ENCODE data around the gene HOXC10.

Gene HOXC10

DNA sequence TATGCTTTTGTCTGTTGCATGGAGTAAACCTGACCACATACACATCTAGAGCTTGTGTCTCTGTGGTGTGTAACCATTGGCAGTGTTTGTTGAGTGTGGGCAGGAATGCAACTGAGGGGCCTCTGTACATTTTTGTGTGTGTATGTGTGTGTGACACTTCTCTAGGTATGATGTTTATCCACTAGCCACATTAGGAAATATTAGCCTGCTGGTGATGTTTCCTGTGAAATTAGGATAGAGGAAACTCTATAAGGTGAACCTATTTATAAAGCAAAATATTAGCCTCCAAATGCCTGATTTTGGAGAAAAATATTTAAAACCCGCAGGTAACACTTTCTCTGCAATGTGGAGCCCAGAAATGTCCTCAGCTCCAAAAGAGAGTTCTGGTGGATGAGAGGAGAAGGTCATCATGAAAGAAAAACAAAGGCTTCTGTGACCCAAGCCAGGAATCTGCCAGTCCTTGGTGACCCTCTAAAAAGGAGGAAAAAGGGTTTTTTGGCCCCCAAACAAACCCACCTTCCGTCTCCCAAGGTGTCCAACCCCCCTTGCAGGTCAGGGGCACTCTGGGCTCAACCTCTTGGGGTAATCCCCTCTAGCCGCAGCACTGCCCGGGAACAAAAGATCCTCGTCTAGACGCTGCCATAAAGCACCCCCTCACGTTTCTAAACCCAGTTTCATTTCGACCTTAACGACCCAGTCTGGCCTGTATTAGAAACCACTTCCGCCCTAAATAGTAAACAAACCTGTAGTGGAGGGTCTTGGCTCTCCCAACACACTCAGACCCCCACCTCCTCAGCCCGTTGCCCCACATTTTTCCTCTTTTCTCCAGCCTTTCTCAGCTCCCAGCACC lies 7.1 kb upstream of the HOXC10 start:
- no peak for DNase-seq (ENCODE audit: low read depth in 2 of 2)

DNA sequence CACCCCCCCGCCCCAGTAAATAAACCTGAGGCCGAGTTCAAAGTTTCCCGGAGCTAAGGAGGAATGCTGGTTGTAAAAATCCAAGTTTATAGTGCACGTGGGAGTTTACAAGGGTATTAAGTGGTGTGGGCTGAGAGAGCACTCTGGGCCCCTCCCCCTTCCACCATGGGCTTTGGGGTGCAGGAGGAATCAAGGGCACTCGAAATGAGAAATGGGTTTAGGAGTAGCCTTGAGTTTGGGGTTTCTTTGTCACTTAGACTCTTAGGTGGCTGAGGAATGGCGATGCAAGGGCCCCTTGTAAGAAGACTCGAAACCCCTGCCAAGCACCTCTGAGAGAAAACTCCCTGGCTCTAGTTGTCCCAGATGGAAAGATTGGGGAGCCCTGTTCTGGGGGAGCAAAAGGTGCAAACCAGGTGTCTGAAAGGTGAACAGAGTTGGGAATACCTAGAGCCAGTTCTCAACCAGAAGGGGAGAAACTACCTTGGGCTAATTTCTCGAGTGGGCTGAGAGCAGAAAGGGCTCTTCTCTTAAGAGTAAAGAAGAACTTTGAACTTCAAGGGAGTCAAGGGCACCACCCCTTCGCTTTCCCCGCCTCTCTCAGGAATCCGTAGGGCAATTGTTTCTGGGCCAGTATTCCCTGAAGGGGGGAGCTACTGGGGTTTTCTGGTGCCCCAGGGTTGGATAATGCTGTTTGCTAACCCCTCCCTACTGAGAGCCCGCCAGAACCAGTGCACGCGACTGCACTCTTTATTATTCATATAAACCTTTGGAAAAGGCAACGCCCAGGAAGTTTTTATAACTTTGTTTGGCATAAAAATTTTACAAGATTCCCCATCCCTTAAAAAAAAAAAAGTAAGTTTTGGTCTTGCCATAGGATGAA lies 6.2 kb upstream of the HOXC10 start:
- DNase-seq (ENCODE audit: low read depth in 2 of 2), result no peak

DNA sequence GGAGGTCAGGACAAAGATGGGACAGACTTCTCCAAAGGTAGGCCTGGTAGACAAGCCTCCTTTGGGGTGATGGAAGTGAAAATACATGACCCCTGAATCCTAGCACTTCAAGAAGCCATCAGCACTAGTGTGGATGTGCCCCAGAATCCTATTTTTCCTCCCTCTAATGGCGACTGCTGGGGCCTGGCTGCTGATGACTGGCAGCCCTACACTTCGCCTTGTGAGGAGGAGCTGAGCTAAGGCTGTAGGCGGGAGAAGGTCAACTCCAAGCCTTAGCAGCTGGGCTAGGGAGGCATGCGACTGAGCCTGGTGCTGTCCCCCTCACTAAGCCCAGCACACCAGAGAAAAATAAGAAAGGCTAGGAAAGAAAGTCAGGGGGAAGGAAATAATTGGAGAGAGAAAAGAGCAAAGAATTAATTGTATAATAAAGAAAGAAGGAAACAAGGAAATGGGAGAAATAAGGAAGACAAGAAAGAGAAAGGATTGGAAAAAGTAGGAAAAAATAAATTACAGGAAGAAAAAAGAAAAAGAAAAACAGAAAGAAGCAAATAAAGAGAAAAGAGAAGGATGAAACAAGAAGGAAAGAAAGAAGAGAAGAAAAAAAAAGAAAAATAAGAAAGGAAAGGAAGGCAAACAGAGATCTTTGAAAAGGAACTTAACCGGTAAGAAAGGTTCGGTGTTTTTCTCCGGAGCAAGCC lies 4.7 kb upstream of the HOXC10 start:
- DNase-seq (ENCODE audit: low read depth in 2 of 2), result no peak

DNA sequence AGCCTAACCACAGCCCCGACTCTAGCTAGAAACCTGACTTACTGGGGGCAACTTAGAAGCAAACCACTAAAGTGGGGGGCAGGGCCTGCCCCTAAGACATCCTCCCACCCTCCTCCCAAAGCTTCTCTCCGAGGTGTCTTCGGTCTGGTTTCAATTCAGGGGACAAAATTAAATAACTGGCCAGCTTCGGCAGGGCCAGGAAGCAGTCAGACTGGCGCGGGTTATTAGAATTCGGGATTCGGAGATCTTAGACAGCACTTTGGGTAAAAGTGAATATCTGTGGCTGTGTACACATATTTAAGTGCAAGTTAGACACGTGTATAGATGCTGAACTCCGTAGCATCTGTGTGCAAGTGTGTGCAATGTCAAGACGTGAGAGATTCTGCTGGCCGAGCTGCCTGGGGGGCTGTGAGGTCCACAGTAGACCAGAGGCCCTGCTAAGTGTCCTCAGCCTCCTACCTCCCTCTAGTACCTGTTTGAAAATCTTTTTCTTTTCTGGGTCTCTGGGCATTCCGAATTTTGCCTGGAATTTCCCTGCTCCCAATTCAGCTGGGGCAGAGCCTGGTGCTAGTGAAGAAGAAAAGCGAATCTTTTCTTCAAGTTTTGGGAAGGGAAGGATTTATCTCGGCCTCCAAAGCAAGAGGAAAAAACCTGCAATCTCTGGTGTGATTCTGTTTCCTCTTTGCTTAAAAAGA lies 4.0 kb upstream of the HOXC10 start:
- no peak for DNase-seq (ENCODE audit: low read depth in 2 of 2)

DNA sequence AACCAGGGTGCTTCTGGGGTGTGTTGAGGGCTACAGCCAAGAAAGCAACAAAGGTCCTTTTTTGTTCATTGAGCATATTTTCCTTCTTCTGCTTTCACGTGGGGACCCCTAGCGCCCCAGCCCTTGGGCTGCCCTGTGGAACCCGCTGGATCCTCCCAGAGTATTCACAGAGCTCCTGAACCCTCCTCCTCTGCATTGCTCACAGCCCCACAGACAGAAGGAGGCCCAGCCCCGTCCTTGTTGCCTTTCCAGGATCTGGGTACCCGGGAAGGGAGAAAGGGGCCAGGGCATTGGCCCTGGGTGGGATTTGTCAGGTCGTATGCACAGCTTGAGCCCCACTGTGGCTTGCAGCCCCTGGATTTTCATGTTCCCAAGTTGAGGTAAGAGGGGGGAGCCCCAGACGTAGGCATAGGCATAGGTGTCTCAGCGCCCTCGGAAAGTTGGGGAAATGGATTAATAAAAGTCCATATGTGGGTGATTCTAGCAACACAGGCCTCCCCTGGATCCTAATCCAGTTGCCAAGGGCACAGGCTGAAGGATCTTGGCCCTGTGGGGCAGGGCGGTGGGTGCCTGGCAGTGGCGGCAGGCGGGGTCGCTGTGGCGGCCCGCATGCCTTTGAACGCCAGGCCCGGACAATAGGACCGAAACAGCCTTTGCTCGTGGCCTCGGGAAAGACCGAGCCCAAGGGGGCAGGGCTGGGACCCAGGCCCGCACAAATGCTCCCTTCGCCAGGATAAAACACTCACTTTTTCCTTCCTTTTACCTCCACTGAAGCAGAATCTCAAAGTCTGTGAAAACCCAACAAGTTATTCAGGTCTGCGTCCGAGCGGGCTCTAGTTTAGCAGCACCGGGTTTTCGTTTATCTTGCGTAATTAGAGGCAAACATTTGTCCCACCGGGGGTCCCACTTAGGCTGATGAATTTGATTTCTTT lies 3.0 kb upstream of the HOXC10 start:
- DNase-seq (ENCODE audit: low read depth in 2 of 2), result no peak

DNA sequence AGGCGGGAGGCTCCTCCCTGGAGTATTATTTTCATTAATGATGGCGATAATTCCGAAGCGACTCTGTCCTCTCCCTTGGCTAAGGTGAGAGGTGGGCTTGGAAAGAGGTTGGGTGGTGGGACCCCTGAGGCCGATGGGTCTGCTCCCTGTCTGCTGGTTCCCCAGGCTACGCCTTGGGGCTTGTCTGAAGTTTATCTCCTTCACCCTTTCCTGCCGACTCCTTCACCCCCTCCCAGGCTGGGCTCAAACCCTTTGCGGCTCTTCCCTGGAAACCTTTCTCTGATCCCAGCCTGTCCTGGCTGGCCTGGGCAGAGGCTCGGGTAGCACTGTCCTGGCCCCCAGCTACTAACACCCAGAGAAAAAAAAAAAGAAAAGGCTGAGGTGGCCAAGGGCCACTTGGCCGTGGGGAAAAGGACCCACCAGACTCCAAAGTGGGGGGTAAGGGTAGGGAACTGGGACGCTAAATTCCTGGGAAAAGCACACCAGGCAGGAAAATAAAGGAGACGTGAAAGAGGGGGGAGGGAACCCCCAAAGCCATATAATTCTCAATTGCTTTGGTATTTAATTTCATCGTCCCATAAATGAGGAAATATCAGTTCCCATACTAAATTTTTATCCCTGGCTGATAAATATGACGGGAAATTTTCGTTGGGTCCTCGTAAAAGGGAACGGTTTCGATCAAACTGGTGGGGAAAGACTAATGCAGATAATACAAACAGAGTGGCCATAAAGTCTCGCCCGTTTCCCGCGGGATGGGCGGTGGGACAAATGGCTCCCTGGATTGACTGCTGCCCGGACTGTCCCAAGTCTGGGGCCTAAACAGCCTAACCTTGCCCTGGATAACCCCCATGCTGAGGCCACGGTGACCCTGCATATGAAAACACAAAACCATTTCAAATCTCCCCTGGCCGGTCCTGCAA lies 2.0 kb upstream of the HOXC10 start:
- no peak for DNase-seq (ENCODE audit: low read depth in 2 of 2)

DNA sequence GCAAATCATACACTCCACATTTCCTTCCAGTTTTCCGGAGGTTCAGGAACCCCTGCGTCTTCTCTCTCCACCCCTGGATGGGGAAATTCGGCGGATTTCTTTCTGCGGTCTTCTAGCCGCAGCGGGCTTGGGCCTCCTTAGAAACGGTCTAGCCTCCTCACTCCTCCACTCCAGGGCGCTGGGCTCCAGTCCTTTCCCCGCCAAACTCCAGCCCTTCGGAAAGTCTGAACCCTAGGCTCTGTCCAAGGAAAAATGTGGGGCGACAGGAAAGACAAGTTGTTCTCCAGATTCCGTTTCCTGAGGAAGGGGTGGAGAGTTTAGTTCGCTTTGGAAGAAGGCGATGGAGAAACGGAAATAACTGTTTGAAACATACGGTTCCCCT lies 1.4 kb upstream of the HOXC10 start:
- DNase-seq (ENCODE audit: low read depth in 2 of 2), result no peak

DNA sequence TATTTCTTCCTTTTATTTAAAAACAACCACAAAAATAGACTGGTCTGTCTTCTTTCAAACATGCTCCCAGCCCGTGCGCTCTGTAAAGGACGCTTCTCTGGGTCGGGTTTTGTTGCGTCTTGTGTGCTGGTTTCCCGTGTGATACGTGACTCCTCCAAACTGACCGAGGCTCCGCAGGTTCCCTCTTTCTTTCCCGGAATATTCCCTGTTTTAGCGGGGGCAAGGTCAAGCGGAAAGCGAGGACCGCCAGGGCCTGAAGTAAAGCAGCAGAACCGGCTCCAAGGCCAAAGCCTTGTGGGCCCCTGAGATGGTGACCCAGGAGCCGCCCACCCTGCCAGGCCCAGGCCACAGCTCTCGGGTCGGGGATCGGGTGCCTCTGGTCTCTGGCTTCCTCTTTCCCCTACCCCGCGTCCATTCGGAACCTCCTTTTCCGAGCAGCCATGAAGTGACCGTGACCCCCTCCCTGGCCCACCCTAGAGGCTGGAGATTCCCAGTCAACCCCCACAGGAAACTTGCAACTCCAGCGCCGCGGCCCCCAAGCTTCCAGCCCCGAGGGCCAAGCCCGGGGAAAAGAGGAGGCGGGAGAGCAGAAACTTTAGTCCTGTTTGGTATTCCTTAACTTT lies 885 bp upstream of the HOXC10 start:
- DNase-seq (ENCODE audit: low read depth in 2 of 2), result no peak

DNA sequence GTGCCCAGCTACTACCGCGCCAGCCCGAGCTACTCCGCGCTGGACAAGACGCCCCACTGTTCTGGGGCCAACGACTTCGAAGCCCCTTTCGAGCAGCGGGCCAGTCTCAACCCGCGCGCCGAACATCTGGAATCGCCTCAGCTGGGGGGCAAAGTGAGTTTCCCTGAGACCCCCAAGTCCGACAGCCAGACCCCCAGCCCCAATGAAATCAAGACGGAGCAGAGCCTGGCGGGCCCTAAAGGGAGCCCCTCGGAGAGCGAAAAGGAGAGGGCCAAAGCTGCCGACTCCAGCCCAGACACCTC lies 697 bp downstream of the HOXC10 start:
- DNase-seq (ENCODE audit: low read depth in 2 of 2), result no peak

DNA sequence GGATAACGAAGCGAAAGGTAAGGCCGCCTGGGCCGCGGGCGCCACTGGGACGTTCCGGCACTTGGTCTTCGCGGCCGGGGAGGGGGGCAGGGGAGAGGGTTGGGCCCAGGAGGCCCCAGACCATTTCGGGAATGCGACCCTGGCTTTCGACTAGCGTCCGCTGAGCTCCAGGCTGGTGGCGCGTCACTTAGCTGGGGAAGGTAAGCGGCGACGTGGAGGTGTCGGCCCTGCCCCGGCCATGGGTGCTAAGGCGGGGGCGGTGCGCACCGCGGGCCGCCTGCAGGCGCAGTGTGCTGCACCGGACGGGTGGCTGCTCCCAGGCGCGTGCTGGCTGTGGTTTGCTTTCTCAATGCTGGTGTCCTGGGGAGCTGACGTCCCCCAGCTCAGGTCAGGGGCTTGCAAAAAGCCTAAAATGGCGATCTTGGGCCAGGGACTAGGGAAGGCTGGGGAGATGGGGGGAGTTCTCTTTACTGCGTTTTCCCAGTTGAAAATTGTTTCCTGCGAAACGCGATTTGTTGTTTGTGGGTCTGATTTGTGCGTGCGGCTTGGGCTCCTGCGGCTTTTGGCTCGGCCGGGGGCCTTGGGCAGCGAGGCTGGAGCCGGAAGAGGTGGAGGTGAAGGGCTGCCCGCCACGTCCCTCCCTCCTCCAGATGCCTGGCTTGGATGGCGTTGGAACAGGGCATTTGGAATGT lies 1.2 kb downstream of the HOXC10 start:
- DNase-seq (ENCODE audit: low read depth in 2 of 2), result no peak

DNA sequence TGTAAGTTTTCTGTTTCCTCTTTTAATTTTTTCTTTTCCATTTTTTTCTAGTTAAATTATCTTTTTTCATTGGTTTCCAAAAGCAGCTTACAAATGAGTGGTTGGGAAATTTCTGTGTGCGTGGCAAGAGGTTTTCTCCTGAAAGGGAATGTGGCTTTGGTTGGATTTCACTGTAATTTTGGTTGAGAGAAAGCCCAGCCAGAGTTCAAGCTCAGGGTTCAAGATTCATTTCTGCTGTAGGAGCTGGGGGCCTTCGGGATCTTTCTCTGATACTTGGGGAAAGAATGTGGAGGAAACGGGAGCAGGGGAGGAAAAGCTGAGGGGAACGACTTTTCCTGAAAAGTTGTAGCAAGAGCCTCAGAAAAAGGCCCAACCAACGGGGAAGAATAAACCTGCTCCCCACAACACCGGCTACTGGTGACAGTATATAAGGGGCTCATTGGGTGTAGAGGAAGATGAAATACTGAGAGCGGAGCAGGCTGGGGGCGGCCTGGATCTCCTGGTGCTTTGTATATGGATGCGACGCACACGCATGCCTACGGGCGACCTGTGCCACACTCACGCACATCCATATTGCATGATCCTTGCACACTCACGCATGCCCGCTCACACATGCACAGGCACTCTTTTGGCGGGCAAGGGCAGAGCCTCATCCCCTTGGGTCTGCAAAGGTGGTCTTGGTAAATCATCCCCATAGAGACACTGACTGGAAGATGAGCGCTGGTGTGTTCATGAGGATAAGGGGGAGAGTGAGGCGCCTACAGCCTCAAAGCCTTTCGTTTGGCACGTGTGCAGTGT lies 1.9 kb downstream of the HOXC10 start:
- no peak for DNase-seq (ENCODE audit: low read depth in 2 of 2)

DNA sequence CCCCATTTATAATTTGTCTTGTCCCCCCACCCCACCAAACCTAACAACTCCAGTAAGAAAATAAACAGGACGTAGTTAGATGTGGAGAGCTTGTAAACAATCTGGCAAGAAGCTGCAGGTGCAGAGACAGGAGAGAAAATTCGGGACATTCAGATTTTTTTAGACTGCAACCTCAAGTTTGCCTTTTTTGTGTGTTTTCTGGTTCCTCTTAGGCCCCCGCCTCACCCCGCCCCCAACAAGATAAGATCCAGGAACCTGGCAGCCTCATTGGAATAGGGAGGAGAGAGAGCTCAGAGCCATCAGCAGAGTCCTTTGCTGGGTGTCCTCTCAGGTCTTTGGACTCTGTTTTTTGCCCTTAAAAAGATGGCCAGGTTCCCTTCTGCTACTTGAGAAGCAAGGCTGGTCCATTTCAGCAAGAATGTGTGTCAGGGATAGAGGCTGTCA lies 2.9 kb downstream of the HOXC10 start:
- no peak for DNase-seq (ENCODE audit: low read depth in 2 of 2)

DNA sequence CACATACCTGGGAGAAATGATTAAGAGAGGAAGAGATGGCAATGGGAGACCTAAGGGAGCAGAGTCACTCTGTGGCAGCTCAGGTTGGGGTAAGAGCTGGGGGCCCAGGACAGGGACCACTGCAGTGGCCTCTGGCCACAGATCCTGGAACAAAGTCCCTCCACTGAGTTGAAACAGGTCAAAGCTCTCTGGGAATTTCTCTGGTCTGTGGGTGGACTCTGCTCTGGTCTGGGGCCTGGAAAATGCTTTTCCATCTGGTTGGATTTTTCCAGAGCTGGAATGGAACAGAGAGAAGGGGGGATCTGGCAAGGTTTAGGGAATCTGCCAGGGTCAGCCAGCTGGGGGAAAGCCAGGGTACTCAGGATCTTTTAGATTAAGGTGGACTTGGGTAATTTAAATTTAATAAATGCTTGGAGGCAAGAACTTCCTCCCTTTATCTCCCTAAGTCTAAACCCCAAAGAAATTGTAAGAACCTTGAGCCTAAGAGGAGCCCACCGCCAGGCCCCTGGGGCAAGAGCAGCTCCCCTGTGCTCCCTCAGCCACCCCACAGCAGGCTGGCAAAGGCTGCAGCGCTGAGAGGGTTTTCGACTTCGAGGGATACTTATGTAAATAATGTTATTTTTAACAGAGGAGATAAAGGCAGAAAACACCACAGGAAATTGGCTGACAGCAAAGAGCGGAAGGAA lies 3.7 kb downstream of the HOXC10 start:
- no peak for DNase-seq (ENCODE audit: low read depth in 2 of 2)

DNA sequence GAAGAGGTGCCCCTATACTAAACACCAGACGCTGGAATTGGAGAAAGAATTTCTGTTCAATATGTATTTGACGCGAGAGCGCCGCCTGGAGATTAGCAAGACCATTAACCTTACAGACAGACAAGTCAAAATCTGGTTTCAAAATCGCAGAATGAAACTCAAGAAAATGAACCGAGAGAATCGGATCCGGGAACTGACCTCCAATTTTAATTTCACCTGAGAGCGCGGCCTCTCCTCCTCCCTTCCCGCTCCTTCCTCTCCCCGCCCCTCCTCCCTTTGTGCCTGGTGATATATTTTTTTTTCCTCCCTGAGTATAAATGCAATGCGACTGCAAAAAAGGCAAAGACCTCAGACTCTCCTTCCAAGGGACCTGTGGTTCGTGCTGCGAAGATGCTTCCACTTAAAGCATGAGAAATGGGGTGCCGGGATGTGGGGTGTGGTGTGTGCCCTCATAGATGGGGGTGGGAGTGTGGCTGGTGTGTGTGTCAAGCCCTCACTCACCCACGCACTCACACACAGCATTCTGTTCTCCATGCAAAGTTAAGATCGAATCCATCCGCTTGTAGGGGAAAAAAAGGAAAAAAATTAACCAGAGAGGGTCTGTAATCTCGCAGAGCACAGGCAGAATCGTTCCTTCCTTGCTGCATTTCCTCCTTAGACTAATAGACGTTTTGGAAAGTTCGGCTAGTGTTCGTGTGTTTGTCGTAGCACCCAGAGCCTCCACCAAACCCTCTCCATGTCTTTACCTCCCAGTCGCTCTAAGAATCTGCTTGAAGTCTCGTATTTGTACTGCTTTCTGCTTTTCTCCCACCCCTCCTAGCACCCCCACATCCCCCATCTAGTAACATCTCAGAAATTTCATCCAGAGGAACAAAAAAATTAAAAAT lies 4.5 kb downstream of the HOXC10 start:
- DNase-seq (ENCODE audit: low read depth in 2 of 2), result no peak

DNA sequence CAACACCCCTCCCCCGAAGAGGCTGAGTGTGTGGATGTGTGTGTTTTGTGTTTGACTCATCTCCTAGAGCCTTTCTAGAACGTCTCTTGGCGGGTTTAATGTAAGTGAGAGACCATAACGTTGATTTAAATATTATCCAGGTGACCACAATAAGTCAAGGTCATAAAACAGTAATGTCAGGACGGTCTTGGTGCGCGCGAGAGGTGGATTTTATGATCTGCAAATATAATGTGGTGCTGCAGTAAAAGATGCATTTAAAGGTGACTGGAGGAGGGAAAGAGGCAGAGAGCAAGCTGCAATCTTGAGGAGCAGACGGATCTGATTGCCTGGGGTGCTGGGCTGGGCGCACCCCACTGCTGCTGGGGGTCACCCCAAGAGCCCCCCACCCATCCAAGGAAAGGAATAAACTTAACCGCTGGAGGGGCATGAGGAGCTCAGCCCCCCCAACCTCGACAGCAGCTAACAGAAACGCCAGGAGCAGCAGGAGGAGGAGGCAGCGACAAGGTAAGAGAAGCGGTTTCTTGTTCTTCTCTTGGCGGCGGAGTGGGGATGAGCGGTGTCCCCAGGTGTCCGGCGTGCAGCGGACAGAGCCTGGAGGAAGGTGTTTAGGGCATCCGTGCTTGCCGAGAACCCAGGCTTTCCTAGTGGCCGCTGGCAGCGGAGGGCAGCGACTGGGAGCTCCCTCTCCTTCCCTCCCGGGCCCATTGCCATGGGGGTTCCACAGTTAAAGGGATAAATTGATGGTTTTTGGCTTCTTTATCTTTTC lies 5.5 kb downstream of the HOXC10 start:
- no peak for DNase-seq (ENCODE audit: low read depth in 2 of 2)

Data from stimulated activated CD4-positive, alpha-beta T cell treated with anti-CD3 and anti-CD28 coated beads, Interleukin-12 subunit alpha, Interleukin-12 subunit beta, amount 100 ng/mL, for 24 hours (primary cell).